ENCODE results near the gene TMBIM6.
"Not testable (repeated sequence)": the region's sequence is repeated elsewhere in the genome, so short reads cannot be mapped to it uniquely, and the experiment has no call there.

The TMBIM6 gene

GRCh38 chr12:49740930-49741881 lies at the start of gene TMBIM6:
Gene TMBIM6, plus strand, starts transcription at chr12:49741557. Its CDS starts 10,937 bp downstream, at chr12:49752494.
- DNase-seq (ENCODE audit: low read depth in 2 of 2): peak; percentile 98 to 99

- no peak for DNase-seq (ENCODE audit: low read depth in 2 of 2)
These were observed 48.5 kb upstream of the TMBIM6 start for GRCh38 chr12:49692851-49693250.

- no peak for DNase-seq (ENCODE audit: low read depth in 2 of 2)
These were observed 47.4 kb upstream of the TMBIM6 start for GRCh38 chr12:49693931-49694444.

GRCh38 chr12:49696723-49697122 lies 44.6 kb upstream of the TMBIM6 start:
- DNase-seq (ENCODE audit: low read depth in 2 of 2): no peak

- no peak for DNase-seq (ENCODE audit: low read depth in 2 of 2)
These were observed 43.5 kb upstream of the TMBIM6 start for GRCh38 chr12:49697808-49698207.

- DNase-seq (ENCODE audit: low read depth in 2 of 2): peak; percentile 49 to 55
These were observed 42.5 kb upstream of the TMBIM6 start for GRCh38 chr12:49698619-49699545.

- no peak for DNase-seq (ENCODE audit: low read depth in 2 of 2)
These were observed 39.3 kb upstream of the TMBIM6 start for GRCh38 chr12:49702009-49702408.

- DNase-seq (ENCODE audit: low read depth in 2 of 2): no peak
These were observed 38.6 kb upstream of the TMBIM6 start for GRCh38 chr12:49702676-49703215.

- DNase-seq (ENCODE audit: low read depth in 2 of 2): peak; percentile 55 to 57
These were observed 37.7 kb upstream of the TMBIM6 start for GRCh38 chr12:49703647-49704137.

GRCh38 chr12:49705479-49706134 lies 35.8 kb upstream of the TMBIM6 start:
- peak in 1 of 2 donors; percentile 34 for DNase-seq (ENCODE audit: low read depth in 2 of 2)

- peak in 1 of 2 donors; percentile 9 for DNase-seq (ENCODE audit: low read depth in 2 of 2)
These were observed 34.8 kb upstream of the TMBIM6 start for GRCh38 chr12:49706351-49707127.

- DNase-seq (ENCODE audit: low read depth in 2 of 2): peak; percentile 97 to 98
These were observed 34.1 kb upstream of the TMBIM6 start, which contains the start of gene FMNL3 for GRCh38 chr12:49707128-49707811. Gene FMNL3, minus strand, starts transcription at chr12:49707405. Its CDS starts 225 bp downstream, at chr12:49707180.

- DNase-seq (ENCODE audit: low read depth in 2 of 2): no peak
These were observed 33.6 kb upstream of the TMBIM6 start for GRCh38 chr12:49707812-49708147.

GRCh38 chr12:49708851-49709250 lies 32.5 kb upstream of the TMBIM6 start:
- DNase-seq (ENCODE audit: low read depth in 2 of 2): no peak

- DNase-seq (ENCODE audit: low read depth in 2 of 2): not testable (repeated sequence)
These were observed 27.4 kb upstream of the TMBIM6 start for GRCh38 chr12:49713952-49714351.

- no peak for DNase-seq (ENCODE audit: low read depth in 2 of 2)
These were observed 24.8 kb upstream of the TMBIM6 start for GRCh38 chr12:49716553-49716952.

- DNase-seq (ENCODE audit: low read depth in 2 of 2): not testable (repeated sequence)
These were observed 23.6 kb upstream of the TMBIM6 start for GRCh38 chr12:49717800-49718199.

GRCh38 chr12:49720214-49720613 lies 21.1 kb upstream of the TMBIM6 start:
- no peak for DNase-seq (ENCODE audit: low read depth in 2 of 2)

GRCh38 chr12:49721355-49721754 lies 20.0 kb upstream of the TMBIM6 start:
- not testable (repeated sequence) for DNase-seq (ENCODE audit: low read depth in 2 of 2)

- DNase-seq (ENCODE audit: low read depth in 2 of 2): no peak
These were observed 12.9 kb upstream of the TMBIM6 start for GRCh38 chr12:49728446-49728845.

Measured in stimulated activated CD8-positive, alpha-beta memory T cell treated with anti-CD3 and anti-CD28 coated beads, Interleukin-15, amount 100 ng/mL, for 48 hours (primary cell).